GM23338 (cell line): ENCODE results near the gene RASSF1.

Source experiments
- CTCF ChIP-seq, 2 experiments: fragments of 200-600 bp in 1 of 2; sonication (generic) in 1 of 2; conservative IDR thresholded peaks; 2 replicates each; pipeline versions ENCODE4 v1.5.1 to v1.6.1; 2016 to 2017; ENCODE audit warnings: antibody characterized with exemption in 2 of 2, low read depth in 2 of 2, mild to moderate bottlenecking in 2 of 2, moderate library complexity in 1 of 2
- EZH2 ChIP-seq: fragments of 200-600 bp; sonication (generic); IDR thresholded peaks from one replicate; pipeline ENCODE4 v1.8.0; 2017; ENCODE audit warnings: antibody characterized with exemption, mild to moderate bottlenecking, low read depth; ENCODE audit not compliant: unreplicated experiment
- EZH2phosphoT487 ChIP-seq: fragments of 200-600 bp; sonication (generic); IDR thresholded peaks from one replicate; pipeline ENCODE4 v1.8.1; 2018; ENCODE audit warnings: antibody characterized with exemption; ENCODE audit not compliant: unreplicated experiment
- JUNB ChIP-seq: IDR thresholded peaks from one replicate; pipeline ENCODE4 v1.6.1; 2016; ENCODE audit warnings: antibody characterized with exemption; ENCODE audit not compliant: unreplicated experiment
- POLR2AphosphoS5 ChIP-seq: IDR thresholded peaks from 2 replicates; pipeline ENCODE4 v1.6.1; 2016; ENCODE audit warnings: antibody characterized with exemption, low read depth
- REST ChIP-seq: IDR thresholded peaks from one replicate; pipeline ENCODE4 v1.6.1; 2018; ENCODE audit warnings: antibody characterized with exemption; ENCODE audit not compliant: unreplicated experiment

GRCh38 chr3:50316657-50317242, 23.9 kb downstream of the RASSF1 start:
- TF ChIP-seq CTCF (conservative IDR thresholded peaks at IDR 0.05; ENCODE audit: low read depth in 2 of 2) (no peak), REST (no peak), EZH2 (no peak), JUNB (no peak), POLR2AphosphoS5 (no peak), EZH2phosphoT487 (no peak)
